Coronary artery (tissue), 2 donors: ENCODE data around the gene CEPT1.

Experiments used
- DNase-seq: peaks from one replicate; pipeline ENCODE4 v3.0.0-alpha.2; 2017; ENCODE audit warnings: low spot score
- H3K27ac ChIP-seq, 2 donors: fragments of 200-600 bp; sonication (generic); one replicate each; pipeline ENCODE4 v1.5.1; 2016 to 2019
- H3K4me3 ChIP-seq: fragments of 200-600 bp; sonication (generic); 2 replicates; pipeline ENCODE4 v1.5.1; 2016; ENCODE audit warnings: mild to moderate bottlenecking, moderate library complexity
- TF ChIP-seq, protein P1 (sequence below): fragments of 200-600 bp; sonication (generic); IDR thresholded peaks from one replicate; pipeline ENCODE4 v1.5.1; 2019; ENCODE audit warnings: antibody characterized with exemption

The CEPT1 gene

DNA sequence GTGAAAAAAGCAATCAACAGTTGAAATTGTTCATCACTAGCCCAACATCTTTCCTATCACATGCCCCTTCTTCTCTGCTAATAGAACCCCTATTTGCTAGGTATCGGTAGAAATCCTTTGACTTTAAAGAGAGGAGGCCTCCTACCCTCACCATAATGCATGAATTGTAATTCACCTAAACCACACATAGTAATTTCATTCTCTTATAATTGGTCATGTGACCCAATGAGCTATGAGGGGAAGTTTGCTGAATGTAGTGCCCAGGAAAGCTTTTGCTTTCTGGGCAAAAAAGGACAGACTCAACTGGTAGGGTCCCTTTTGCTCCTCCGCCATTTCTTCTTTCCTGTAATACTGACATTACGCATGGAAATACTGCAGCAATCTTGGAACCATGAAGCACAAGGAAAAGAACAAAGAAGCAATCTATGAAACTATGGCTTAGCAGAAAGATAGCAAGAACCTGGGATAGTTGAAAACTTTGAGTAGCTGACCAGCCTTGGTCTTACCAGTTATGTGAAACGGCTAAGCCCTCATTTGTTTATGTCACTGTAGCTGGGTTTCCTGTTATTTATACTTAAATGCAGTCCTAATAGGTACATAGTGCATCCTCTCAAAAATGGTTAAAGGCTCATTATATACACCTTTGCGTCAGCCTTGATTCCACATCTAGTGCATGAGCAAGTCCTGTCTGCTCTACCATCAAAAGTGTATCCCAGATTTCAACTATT, 77.3 kb downstream of the CEPT1 start:
- TF ChIP-seq, protein P1, sequence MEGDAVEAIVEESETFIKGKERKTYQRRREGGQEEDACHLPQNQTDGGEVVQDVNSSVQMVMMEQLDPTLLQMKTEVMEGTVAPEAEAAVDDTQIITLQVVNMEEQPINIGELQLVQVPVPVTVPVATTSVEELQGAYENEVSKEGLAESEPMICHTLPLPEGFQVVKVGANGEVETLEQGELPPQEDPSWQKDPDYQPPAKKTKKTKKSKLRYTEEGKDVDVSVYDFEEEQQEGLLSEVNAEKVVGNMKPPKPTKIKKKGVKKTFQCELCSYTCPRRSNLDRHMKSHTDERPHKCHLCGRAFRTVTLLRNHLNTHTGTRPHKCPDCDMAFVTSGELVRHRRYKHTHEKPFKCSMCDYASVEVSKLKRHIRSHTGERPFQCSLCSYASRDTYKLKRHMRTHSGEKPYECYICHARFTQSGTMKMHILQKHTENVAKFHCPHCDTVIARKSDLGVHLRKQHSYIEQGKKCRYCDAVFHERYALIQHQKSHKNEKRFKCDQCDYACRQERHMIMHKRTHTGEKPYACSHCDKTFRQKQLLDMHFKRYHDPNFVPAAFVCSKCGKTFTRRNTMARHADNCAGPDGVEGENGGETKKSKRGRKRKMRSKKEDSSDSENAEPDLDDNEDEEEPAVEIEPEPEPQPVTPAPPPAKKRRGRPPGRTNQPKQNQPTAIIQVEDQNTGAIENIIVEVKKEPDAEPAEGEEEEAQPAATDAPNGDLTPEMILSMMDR, result no peak
- Histone ChIP-seq H3K4me3 (no peak overlapping the region), H3K27ac (no peak overlapping the region)
- no peak for DNase-seq

DNA sequence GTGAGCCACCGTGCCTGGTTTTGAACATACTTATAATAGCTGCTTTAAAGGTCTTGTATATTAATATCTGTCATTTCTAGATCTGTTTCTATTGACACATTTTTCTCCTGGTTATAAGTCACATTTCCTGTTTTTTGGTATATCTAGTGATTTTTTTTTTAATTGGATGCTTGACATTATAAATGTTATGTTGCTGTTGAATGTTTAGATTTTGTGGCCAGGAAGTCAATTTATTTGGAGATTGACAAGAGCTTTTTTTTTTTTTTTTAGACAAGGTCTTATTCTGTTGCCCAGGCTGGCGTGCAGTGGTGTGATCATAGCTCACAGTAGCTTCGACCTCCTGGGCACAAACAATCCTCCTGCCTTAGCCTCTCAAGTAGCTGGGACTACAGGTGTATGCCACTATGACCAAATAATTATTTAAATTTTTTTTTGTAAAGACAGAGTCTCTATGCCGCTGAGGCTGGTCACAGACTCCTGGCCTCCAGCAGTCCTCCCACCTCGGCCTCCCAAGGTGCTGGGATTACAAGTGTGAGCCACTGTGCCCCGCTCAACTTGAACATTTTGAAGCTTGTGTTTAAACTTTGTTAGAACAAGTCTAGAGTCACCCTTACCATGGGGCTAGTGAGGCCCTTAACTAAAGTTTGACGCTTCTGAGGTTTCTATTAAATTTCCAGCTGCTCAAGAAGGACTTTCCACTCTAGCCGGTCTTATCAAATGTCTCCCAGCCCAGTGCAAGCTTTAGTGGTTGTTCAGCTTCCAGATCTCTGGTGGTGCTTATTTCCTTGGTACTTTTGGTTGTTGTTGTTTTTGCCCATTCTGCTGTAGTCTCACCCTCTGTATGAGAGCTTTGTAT, 78.9 kb downstream of the CEPT1 start:
- DNase-seq, result no peak
- TF ChIP-seq, protein P1, result no peak
- no peak overlapping the region for H3K4me3 ChIP-seq
- H3K27ac ChIP-seq, result no peak overlapping the region

DNA sequence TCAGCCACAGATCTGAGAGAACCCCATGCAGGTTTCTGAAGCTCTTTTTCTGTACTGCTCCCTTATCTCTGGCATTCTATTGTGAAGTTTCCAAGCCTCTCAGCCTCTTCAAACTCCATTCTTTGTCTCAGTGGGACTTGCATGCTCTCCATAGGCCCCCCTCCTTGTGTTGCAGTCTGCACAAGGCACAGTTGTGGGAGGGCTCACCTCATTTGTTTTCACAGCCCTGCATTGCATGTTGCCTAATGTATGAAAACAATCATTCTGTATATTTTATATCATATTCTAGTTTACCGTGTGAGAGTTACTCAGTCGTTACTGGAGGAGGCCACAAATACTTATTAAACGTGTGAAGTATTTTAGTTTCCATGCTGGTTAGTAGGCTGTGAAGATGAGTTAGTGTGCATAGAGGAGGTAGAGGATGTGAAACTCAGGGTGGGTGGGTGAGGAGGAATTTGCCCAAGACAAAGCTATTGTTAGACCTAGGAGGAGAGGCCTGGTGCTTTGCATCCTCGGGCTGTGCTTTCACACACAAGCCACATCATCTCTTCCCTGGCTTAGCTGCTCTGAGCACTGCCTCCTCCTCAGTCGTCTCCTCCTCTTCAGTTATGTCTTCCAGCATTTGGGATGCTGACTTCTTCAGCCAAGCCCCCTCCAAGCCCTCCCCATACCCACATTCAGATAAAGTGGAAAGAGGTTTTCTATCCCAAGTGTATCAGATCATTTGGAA, 79.7 kb downstream of the CEPT1 start:
- no peak for DNase-seq
- Histone ChIP-seq H3K27ac (no peak overlapping the region), H3K4me3 (no peak overlapping the region)
- TF ChIP-seq, protein P1, result no peak

DNA sequence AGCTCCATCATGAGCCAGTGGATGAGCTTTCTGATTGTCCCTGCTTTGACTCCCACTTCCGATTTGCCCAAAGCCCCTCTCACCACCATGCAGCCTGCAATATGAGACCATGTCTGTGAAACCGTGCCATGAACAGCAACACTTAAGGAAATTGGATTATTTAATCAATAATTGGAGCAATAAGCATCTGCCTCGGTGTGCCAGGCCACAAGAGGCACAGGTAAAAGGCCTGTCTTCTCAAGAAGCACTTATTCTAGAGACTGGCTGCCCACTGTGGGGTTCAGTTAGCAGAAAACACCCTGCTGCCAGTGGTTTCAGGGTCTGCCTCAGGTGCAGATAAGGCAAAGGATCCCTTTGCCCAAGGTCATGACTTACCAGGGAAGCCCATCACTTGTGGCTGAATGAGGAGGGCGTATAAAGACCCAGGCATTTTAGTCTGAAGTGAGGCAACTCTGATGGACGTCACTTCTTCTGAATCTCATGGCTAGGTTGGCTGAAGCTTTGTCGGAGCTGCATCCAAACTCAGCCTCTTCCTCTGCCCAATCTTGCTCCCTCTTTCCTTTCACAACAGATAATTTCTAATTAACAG, 80.4 kb downstream of the CEPT1 start:
- Histone ChIP-seq H3K4me3 (no peak overlapping the region), H3K27ac (no peak overlapping the region)
- TF ChIP-seq, protein P1, result no peak
- DNase-seq, result no peak

DNA sequence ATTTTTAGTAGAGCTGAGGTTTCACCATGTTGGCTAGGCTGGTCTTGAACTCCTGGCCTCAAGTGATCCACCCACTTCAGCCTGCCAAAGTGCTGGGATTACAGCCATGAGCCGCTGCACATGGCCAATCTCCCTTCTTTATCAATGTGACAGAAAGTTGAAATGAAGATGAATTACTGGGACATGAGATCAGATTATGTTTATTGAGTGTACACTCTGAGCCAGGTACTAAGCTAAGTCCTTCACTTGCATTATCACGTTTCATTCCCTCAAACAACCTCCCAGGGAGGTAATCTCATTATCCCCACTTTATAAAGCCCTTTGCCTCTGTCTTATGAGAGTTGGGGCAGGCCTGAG, 81.2 kb downstream of the CEPT1 start:
- no peak overlapping the region for H3K4me3 ChIP-seq
- no peak for DNase-seq
- no peak overlapping the region for H3K27ac ChIP-seq
- TF ChIP-seq, protein P1, result no peak

DNA sequence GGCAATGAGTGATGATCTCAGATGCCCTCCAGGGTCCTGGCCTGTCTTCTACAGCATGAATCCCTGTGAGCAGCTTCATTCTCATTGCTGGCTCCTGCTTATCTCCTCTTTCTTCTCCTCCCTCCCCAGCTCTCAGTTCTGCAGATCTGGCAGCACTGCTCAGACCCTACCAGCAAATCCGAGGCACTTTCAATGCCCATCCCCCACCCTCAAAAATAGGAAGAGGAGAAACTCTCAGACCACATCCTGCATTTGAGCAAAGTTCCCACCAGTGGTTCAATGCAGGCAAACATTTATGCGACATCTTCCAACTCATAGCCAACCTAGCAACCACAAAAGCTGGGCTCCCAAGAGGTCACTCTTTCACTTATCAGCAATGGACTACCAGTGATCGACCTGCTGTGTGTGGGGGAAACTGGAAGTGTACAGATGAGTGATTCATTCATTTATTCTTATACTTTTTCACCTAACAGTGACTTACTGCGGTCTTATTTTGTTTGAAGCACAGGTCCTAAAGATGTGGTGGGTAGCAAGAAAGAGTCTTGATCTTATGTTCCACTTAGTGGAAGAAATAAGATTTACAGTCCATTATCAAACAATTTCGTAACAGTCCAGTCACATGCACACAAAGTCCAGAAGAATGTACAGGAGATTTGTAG, 81.7 kb downstream of the CEPT1 start:
- TF ChIP-seq, protein P1, result no peak
- H3K27ac ChIP-seq, result no peak overlapping the region
- no peak overlapping the region for H3K4me3 ChIP-seq
- no peak for DNase-seq
